ENCODE results near the gene BOLA3.

BOLA3 gene

GRCh38 chr2:74147727-74148456 lies at the start of gene BOLA3:
Gene BOLA3 (minus strand): TSS chr2:74147912. CDS start chr2:74147874, 38 bp downstream.
- Histone ChIP-seq H3K36me3 (peaks cover 27% of the 10 kb centered on the region), H3K9me3 (no peaks in the 10 kb centered on the region), H3K27me3 (no peaks in the 10 kb centered on the region), H3K27ac (peak within 1 kb of the TSS; percentile 33), H3K4me1 (ENCODE audit: control insufficient read depth in 1 of 2, insufficient read depth in 1 of 2, low read depth in 1 of 2, low read length in 1 of 2) (peaks cover 17 to 22% of the 10 kb centered on the region in 2 experiments), H3K4me3 (ENCODE audit: low read depth in 1 of 2, low read length in 1 of 2) (peak within 1 kb of the TSS; percentile 68 to 72)
- TF ChIP-seq CTCF (IDR thresholded peaks at IDR 0.05), result peak; percentile 75

GRCh38 chr2:74197049-74197448 lies 49.3 kb upstream of the BOLA3 start:
- no peaks in the 10 kb centered on the region for H3K36me3 ChIP-seq
- no peak overlapping the region for H3K4me3 ChIP-seq (ENCODE audit: low read depth in 1 of 2, low read length in 1 of 2)
- H3K27ac ChIP-seq, result no peak overlapping the region
- H3K4me1 ChIP-seq (ENCODE audit: control insufficient read depth in 1 of 2, insufficient read depth in 1 of 2, low read depth in 1 of 2, low read length in 1 of 2), result peaks cover 20 to 21% of the 10 kb centered on the region in 2 experiments
- H3K27me3 ChIP-seq, result no peaks in the 10 kb centered on the region
- no peak for TF ChIP-seq CTCF (IDR thresholded peaks at IDR 0.05)
- no peaks in the 10 kb centered on the region for H3K9me3 ChIP-seq

- H3K4me1 ChIP-seq (ENCODE audit: control insufficient read depth in 1 of 2, insufficient read depth in 1 of 2, low read depth in 1 of 2, low read length in 1 of 2), result peaks cover 15 to 16% of the 10 kb centered on the region in 2 experiments
- no peak overlapping the region for H3K27ac ChIP-seq
- H3K4me3 ChIP-seq (ENCODE audit: low read depth in 1 of 2, low read length in 1 of 2), result no peak overlapping the region
- no peaks in the 10 kb centered on the region for H3K27me3 ChIP-seq
- no peaks in the 10 kb centered on the region for H3K9me3 ChIP-seq
- no peaks in the 10 kb centered on the region for H3K36me3 ChIP-seq
- TF ChIP-seq CTCF (IDR thresholded peaks at IDR 0.05), result no peak
Measured at GRCh38 chr2:74194799-74195198, 47.1 kb upstream of the BOLA3 start.

GRCh38 chr2:74191596-74192380 lies 44.1 kb upstream of the BOLA3 start:
- Histone ChIP-seq H3K27me3 (no peaks in the 10 kb centered on the region), H3K4me1 (ENCODE audit: control insufficient read depth in 1 of 2, insufficient read depth in 1 of 2, low read depth in 1 of 2, low read length in 1 of 2) (peaks cover 0 to 3% of the 10 kb centered on the region in 2 experiments), H3K9me3 (no peaks in the 10 kb centered on the region), H3K27ac (no peak overlapping the region), H3K4me3 (ENCODE audit: low read depth in 1 of 2, low read length in 1 of 2) (no peak overlapping the region), H3K36me3 (no peaks in the 10 kb centered on the region)
- TF ChIP-seq CTCF (IDR thresholded peaks at IDR 0.05), result no peak

GRCh38 chr2:74188696-74189095 lies 41.0 kb upstream of the BOLA3 start:
- Histone ChIP-seq H3K27ac (no peak overlapping the region), H3K36me3 (no peaks in the 10 kb centered on the region), H3K27me3 (no peaks in the 10 kb centered on the region), H3K4me3 (ENCODE audit: low read depth in 1 of 2, low read length in 1 of 2) (no peak overlapping the region), H3K9me3 (no peaks in the 10 kb centered on the region), H3K4me1 (ENCODE audit: control insufficient read depth in 1 of 2, insufficient read depth in 1 of 2, low read depth in 1 of 2, low read length in 1 of 2) (peaks cover 23 to 27% of the 10 kb centered on the region in 2 experiments)
- no peak for TF ChIP-seq CTCF (IDR thresholded peaks at IDR 0.05)

Measured in neutrophil (primary cell).